ENCODE results near the gene HLA-DPA1.

Gene HLA-DPA1

GRCh38 chr6:33079580-33079979, 6.1 kb upstream of the HLA-DPA1 start:
- Mint-ChIP-seq H3K9me3 (no peaks in the 10 kb centered on the region), H3K4me1 (peaks cover 39% of the 10 kb centered on the region), H3K27ac (no peak overlapping the region), H3K4me3 (peak overlapping the region; percentile 92), H3K27me3 (ENCODE audit: low read depth, poor library complexity) (peaks cover 73% of the 10 kb centered on the region), H3K36me3 (ENCODE audit: low read depth) (peaks cover 3% of the 10 kb centered on the region)
- TF ChIP-seq, protein P1, sequence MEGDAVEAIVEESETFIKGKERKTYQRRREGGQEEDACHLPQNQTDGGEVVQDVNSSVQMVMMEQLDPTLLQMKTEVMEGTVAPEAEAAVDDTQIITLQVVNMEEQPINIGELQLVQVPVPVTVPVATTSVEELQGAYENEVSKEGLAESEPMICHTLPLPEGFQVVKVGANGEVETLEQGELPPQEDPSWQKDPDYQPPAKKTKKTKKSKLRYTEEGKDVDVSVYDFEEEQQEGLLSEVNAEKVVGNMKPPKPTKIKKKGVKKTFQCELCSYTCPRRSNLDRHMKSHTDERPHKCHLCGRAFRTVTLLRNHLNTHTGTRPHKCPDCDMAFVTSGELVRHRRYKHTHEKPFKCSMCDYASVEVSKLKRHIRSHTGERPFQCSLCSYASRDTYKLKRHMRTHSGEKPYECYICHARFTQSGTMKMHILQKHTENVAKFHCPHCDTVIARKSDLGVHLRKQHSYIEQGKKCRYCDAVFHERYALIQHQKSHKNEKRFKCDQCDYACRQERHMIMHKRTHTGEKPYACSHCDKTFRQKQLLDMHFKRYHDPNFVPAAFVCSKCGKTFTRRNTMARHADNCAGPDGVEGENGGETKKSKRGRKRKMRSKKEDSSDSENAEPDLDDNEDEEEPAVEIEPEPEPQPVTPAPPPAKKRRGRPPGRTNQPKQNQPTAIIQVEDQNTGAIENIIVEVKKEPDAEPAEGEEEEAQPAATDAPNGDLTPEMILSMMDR (IDR thresholded peaks at IDR 0.05), result no peak
- DNase-seq, result no peak

- H3K36me3 Mint-ChIP-seq (ENCODE audit: low read depth), result no peaks in the 10 kb centered on the region
- DNase-seq, result no peak
- peak overlapping the region; percentile 92 for H3K4me3 Mint-ChIP-seq
- H3K27ac Mint-ChIP-seq, result no peak overlapping the region
- H3K9me3 Mint-ChIP-seq, result no peaks in the 10 kb centered on the region
- peaks cover 39% of the 10 kb centered on the region for H3K4me1 Mint-ChIP-seq
- H3K27me3 Mint-ChIP-seq (ENCODE audit: low read depth, poor library complexity), result peaks cover 71% of the 10 kb centered on the region
- TF ChIP-seq, protein P1 (IDR thresholded peaks at IDR 0.05), result no peak
Measured at GRCh38 chr6:33078919-33079521, 5.6 kb upstream of the HLA-DPA1 start.

DNA sequence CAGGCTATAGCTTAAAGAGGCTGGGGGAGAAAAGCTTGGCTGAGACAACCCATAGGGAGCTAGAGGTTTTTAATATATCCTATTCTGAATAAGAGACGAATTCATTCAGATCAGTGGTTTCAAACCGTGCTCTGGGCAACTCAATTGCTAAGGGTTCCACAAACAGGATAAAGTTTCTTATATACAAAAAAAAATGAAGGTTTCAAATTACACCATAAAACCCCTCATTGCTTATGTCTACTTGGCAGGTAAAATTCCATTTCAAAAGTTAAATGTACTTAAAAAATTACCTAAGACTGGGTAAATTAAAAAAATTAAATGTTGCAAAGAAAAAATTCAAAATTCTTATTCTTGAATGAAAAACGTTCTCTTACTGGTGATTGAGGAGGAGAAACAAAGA, 5.0 kb upstream of the HLA-DPA1 start:
- no peak for DNase-seq
- Mint-ChIP-seq H3K4me1 (peaks cover 43% of the 10 kb centered on the region), H3K9me3 (no peaks in the 10 kb centered on the region), H3K36me3 (ENCODE audit: low read depth) (no peaks in the 10 kb centered on the region), H3K27me3 (ENCODE audit: low read depth, poor library complexity) (peaks cover 74% of the 10 kb centered on the region), H3K27ac (no peak overlapping the region), H3K4me3 (peak overlapping the region; percentile 27)
- TF ChIP-seq, protein P1 (IDR thresholded peaks at IDR 0.05), result no peak

GRCh38 chr6:33077908-33078307, 4.5 kb upstream of the HLA-DPA1 start:
- Mint-ChIP-seq H3K27ac (no peak overlapping the region), H3K4me3 (no peak overlapping the region), H3K4me1 (peaks cover 45% of the 10 kb centered on the region), H3K36me3 (ENCODE audit: low read depth) (no peaks in the 10 kb centered on the region), H3K9me3 (no peaks in the 10 kb centered on the region), H3K27me3 (ENCODE audit: low read depth, poor library complexity) (peaks cover 75% of the 10 kb centered on the region)
- TF ChIP-seq, protein P1 (IDR thresholded peaks at IDR 0.05), result no peak
- DNase-seq, result no peak

- Mint-ChIP-seq H3K36me3 (ENCODE audit: low read depth) (no peaks in the 10 kb centered on the region), H3K9me3 (no peaks in the 10 kb centered on the region), H3K4me3 (no peak overlapping the region), H3K4me1 (peaks cover 37% of the 10 kb centered on the region), H3K27ac (no peak overlapping the region), H3K27me3 (ENCODE audit: low read depth, poor library complexity) (peaks cover 63% of the 10 kb centered on the region)
- TF ChIP-seq, protein P1 (IDR thresholded peaks at IDR 0.05), result no peak
- DNase-seq, result no peak
Measured at GRCh38 chr6:33076406-33076934, 3.0 kb upstream of the HLA-DPA1 start.

Measured in nephron progenitor cell (in vitro differentiated cells).